GM12878 (cell line): ENCODE data around the gene ASGR2. TPM values are rescaled to one million over a fixed set of nuclear protein-coding genes. Genes with fewer than 3 reads are reported as not detected.

Experiments used
- ATAC-seq: fragments of 200-7000 bp; cut with Tn5 transposase; 3 replicates; pipeline ENCODE4 v1.9.1; 2020; ENCODE audit warnings: mild to moderate bottlenecking, moderate library complexity
- BruUV-seq: library from RNA; stranded (reverse); fragments of 400-500 nt; replicated peaks from 2 replicates; lab custom pipeline; 2021; lab: Mats Ljungman, UMichigan
- CTCF ChIA-PET: fragments of 300-600 bp; sonication (Branson Sonifier 250); formaldehyde crosslinking; extraction: SDS; loops from one replicate; lab custom pipeline; 2021; ENCODE audit warnings: inconsistent platforms; lab: Yijun Ruan, JAX
- POLR2A ChIA-PET: fragments of 350-600 bp; formaldehyde crosslinking; extraction: SDS; loops from one replicate; lab custom pipeline; 2021; ENCODE audit warnings: inconsistent platforms; lab: Charles Lee
- RAD21 ChIA-PET: fragments of 300-600 bp; sonication (Branson Sonifier 250); formaldehyde crosslinking; loops from one replicate; lab custom pipeline; 2023; ENCODE audit warnings: antibody characterized with exemption; ENCODE audit not compliant: unreplicated experiment; lab: Charles Lee
- SMC1A ChIA-PET: fragments of 300-600 bp; sonication (Branson Sonifier 250); formaldehyde crosslinking; loops from one replicate; lab custom pipeline; 2023; ENCODE audit not compliant: unreplicated experiment, uncharacterized antibody; lab: Charles Lee
- DNase-seq: peaks from one replicate; pipeline ENCODE4 v3.0.0-alpha.2; 2011; ENCODE audit warnings: low read depth, low spot score
- FAIRE-seq: peaks from 3 replicates; lab custom pipeline; 2011; peaks lifted over from hg19 to GRCh38; lab: Jason Lieb, UNC
- H2AFZ ChIP-seq: 2 replicates; pipeline ENCODE4 v1.6.0; 2011; ENCODE audit warnings: low read depth, low read length, control low read depth; ENCODE audit not compliant: control insufficient read depth
- H3K27ac ChIP-seq: 2 replicates; pipeline ENCODE4 v1.5.1; 2011; ENCODE audit warnings: control low read depth; ENCODE audit not compliant: control insufficient read depth, insufficient read depth
- H3K27me3 ChIP-seq, 2 experiments: replicated peaks in 1 of 2; 2 replicates each; pipeline versions ENCODE4 v1.6.0 to v1.6.1; 2011; ENCODE audit warnings: low read length in 1 of 2; ENCODE audit not compliant: control insufficient read depth in 2 of 2, insufficient read depth in 2 of 2
- H3K36me3 ChIP-seq, 2 experiments: 2 replicates each; pipeline ENCODE4 v1.5.1; 2011; ENCODE audit warnings: low read length in 1 of 2; ENCODE audit not compliant: control insufficient read depth in 2 of 2, insufficient read depth in 2 of 2
- H3K4me1 ChIP-seq: 2 replicates; pipeline ENCODE4 v1.6.1; 2011; ENCODE audit warnings: mild to moderate bottlenecking, low read length, moderate library complexity, mixed read lengths; ENCODE audit not compliant: control insufficient read depth, insufficient read depth
- H3K4me2 ChIP-seq: 2 replicates; pipeline ENCODE4 v1.6.0; 2011; ENCODE audit warnings: control low read depth; ENCODE audit not compliant: control insufficient read depth, insufficient read depth
- H3K4me3 ChIP-seq: fragments of 200-600 bp; sonication (generic); 2 replicates; pipeline ENCODE4 v1.5.1; 2016
- H3K79me2 ChIP-seq: 2 replicates; pipeline ENCODE4 v1.6.0; 2011; ENCODE audit warnings: low read length; ENCODE audit not compliant: control insufficient read depth, insufficient read depth
- H3K9ac ChIP-seq: 2 replicates; pipeline ENCODE4 v1.8.0; 2011; ENCODE audit warnings: low read length, control low read depth, mixed read lengths; ENCODE audit not compliant: control insufficient read depth, insufficient read depth
- H3K9me3 ChIP-seq: replicated peaks from 3 replicates; pipeline ENCODE4 v1.5.1; 2011; ENCODE audit warnings: mild to moderate bottlenecking, low read length; ENCODE audit not compliant: control insufficient read depth, insufficient read depth
- H4K20me1 ChIP-seq: 2 replicates; pipeline ENCODE4 v1.6.0; 2011; ENCODE audit not compliant: control insufficient read depth, insufficient read depth
- ATF7 ChIP-seq: fragments of 450-650 bp; IDR thresholded peaks from 2 replicates; pipeline ENCODE4 v1.6.1; 2016; ENCODE audit warnings: low read depth, mild to moderate bottlenecking
- BCL11A ChIP-seq: IDR thresholded peaks from 2 replicates; pipeline ENCODE4 v1.6.1; 2011; ENCODE audit warnings: low read depth, low read length
- DPF2 ChIP-seq: fragments of 450-650 bp; IDR thresholded peaks from 2 replicates; pipeline ENCODE4 v1.6.1; 2017; ENCODE audit warnings: mild to moderate bottlenecking
- EZH2 ChIP-seq: IDR thresholded peaks from 2 replicates; pipeline ENCODE4 v1.6.1; 2012; ENCODE audit warnings: low read depth, mild to moderate bottlenecking, control low read depth, inconsistent platforms, low read length, borderline replicate concordance; ENCODE audit not compliant: control insufficient read depth
- FOXK2 ChIP-seq: fragments of 450-650 bp; IDR thresholded peaks from 2 replicates; pipeline ENCODE4 v1.6.1; 2017; ENCODE audit warnings: mild to moderate bottlenecking, moderate library complexity
- HDGF ChIP-seq: fragments of 450-650 bp; IDR thresholded peaks from 2 replicates; pipeline ENCODE4 v1.6.1; 2016; ENCODE audit warnings: antibody characterized with exemption
- LARP7 ChIP-seq: fragments of 450-650 bp; IDR thresholded peaks from 2 replicates; pipeline ENCODE4 v1.6.1; 2017; ENCODE audit warnings: mild to moderate bottlenecking
- MTA2 ChIP-seq: fragments of 450-650 bp; IDR thresholded peaks from 2 replicates; pipeline ENCODE4 v1.6.1; 2016; ENCODE audit warnings: low read depth, mild to moderate bottlenecking, moderate library complexity
- NFIC ChIP-seq: IDR thresholded peaks from 2 replicates; pipeline ENCODE4 v1.6.1; 2012; ENCODE audit warnings: low read depth, mild to moderate bottlenecking, inconsistent platforms, low read length, moderate library complexity
- NR2F1 ChIP-seq: fragments of 450-650 bp; conservative IDR thresholded peaks from 2 replicates; pipeline ENCODE4 v1.6.1; 2017; ENCODE audit warnings: mild to moderate bottlenecking
- PAX8 ChIP-seq: fragments of 450-650 bp; IDR thresholded peaks from 2 replicates; pipeline ENCODE4 v1.6.1; 2017; ENCODE audit warnings: mild to moderate bottlenecking, moderate library complexity
- SMARCA5 ChIP-seq: fragments of 450-650 bp; IDR thresholded peaks from 2 replicates; pipeline ENCODE4 v1.6.1; 2017; ENCODE audit warnings: mild to moderate bottlenecking
- SREBF1 ChIP-seq: IDR thresholded peaks from 2 replicates; pipeline ENCODE4 v1.6.1; 2012; ENCODE audit warnings: mild to moderate bottlenecking, low read length
- TARDBP ChIP-seq: IDR thresholded peaks from 2 replicates; pipeline ENCODE4 v1.6.1; 2016; ENCODE audit warnings: borderline replicate concordance
- TCF3 ChIP-seq: IDR thresholded peaks from 2 replicates; pipeline ENCODE4 v1.6.1; 2012; ENCODE audit warnings: low read depth, mild to moderate bottlenecking, low read length, borderline replicate concordance; ENCODE audit not compliant: insufficient read depth
- ZNF622 ChIP-seq: fragments of 450-650 bp; IDR thresholded peaks from 2 replicates; pipeline ENCODE4 v1.6.1; 2017; ENCODE audit warnings: mild to moderate bottlenecking, inconsistent platforms
- WGBS: methylation state at CpG from one replicate; pipeline ENCODE4 v1.1.6; 2016; ENCODE audit warnings: low lambda C conversion rate; ENCODE audit not compliant: insufficient replicate concordance, insufficient coverage; ENCODE audit errors: missing lambda C conversion rate; 5-methylcytosine and 5-hydroxymethylcytosine counted together
- in situ Hi-C: fragments of 300-500 bp; cut with MboI; formaldehyde crosslinking; loops from 9 replicates; pipeline ENCODE4 v1.14.3; 2018; ENCODE audit warnings: mixed read lengths
- intact Hi-C: fragments of 100-400 bp; cut with micrococcal nuclease; formaldehyde crosslinking; loops from one replicate; pipeline ENCODE4 v1.14.2; 2022; ENCODE audit not compliant: unreplicated experiment
- polyA plus RNA-seq, 11 experiments: library from polyadenylated mRNA; depleted of rRNA in 4 of 11; unstranded in 6 of 11; stranded (reverse) in 5 of 11; fragments of >200 nt; fragmentation: Nextera tagmentation in 4 of 11; fragmentation: Illumina TruSeq in 1 of 11; extraction: Ambion mirVana in 4 of 11; extraction: Trizol in 1 of 11; gene quantifications; 1 replicate in 1 of 11; 2 replicates in 10 of 11; pipeline versions ENCODE4 v1.2.1 to v1.2.3, GENCODE V29; 2011 to 2016; ENCODE audit warnings: inconsistent platforms in 2 of 11, missing spikeins in 2 of 11, low read depth in 1 of 11
- total RNA-seq, 4 experiments: library from RNA; depleted of rRNA in 3 of 4; stranded (reverse); fragments of >200 nt in 3 of 4; fragmentation: Illumina TruSeq in 1 of 4; extraction: Trizol in 1 of 4; gene quantifications; 2 replicates each; pipeline versions ENCODE4 v1.2.1 to v1.2.3, GENCODE V29; 2013 to 2021
- TF ChIP-seq, protein P1 (sequence below): fragments of 450-650 bp; formaldehyde crosslinking; IDR thresholded peaks from 2 replicates; pipeline ENCODE4 v1.5.0; 2022; ENCODE audit warnings: mild to moderate bottlenecking, missing genetic modification characterization
- TF ChIP-seq, protein P2 (sequence below): IDR thresholded peaks from 2 replicates; pipeline ENCODE4 v1.6.1; 2011; ENCODE audit warnings: borderline replicate concordance, low read depth, mild to moderate bottlenecking, moderate library complexity, mixed read lengths, low read length; ENCODE audit not compliant: insufficient read depth; ENCODE audit errors: extremely low read length
- TF ChIP-seq, protein P3 (sequence below): fragments of 450-650 bp; IDR thresholded peaks from 2 replicates; pipeline ENCODE4 v1.6.1; 2017; ENCODE audit warnings: low read depth, mild to moderate bottlenecking, moderate library complexity
- TF ChIP-seq, protein P4 (sequence below): fragments of 450-650 bp; IDR thresholded peaks from 2 replicates; pipeline ENCODE4 v1.6.1; 2014; ENCODE audit warnings: mild to moderate bottlenecking

ASGR2 gene
- total and polyA plus RNA-seq, 10 of the 15 experiments (the other 5 are each of a cell fraction or from before 2014, with no cell fraction given): not detected

DNA sequence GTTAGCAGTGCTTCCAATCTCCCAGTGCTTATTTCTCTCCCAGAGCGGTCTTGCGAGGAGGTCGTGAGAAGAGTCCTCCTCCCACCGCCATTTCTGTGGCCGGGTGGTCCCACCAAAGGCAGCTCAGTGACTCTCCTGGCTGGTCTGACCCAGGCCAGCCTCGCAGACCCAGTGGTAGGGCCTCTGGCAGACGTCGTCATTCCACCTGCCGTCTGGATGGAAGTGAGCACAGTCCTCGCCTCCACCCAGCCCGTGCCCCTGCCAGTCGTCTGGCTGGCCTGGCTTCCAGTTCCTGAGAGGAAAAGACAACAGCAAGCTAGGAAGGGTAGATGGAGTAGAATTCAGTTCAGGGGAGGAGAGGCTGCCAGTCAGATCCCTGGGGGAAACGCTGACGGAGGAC, 39.7 kb downstream of the ASGR2 start:
- H3K27ac ChIP-seq: no peak overlapping the region
- no peak overlapping the region for H3K9ac ChIP-seq
- H3K4me2 ChIP-seq: no peak overlapping the region
- no peak for FAIRE-seq
- H3K4me1 ChIP-seq: no peaks in the 10 kb centered on the region
- ChIA-PET RAD21 (interaction anchor here (0.6 kb wide), 1 partner anchor 61 kb away, joined by 3 read pairs; no protein-coding TSS in a partner anchor), POLR2A (no interaction called here), SMC1A (no interaction called here), CTCF (interaction anchor here (0.6 to 1.4 kb wide), 3 partner anchors 21 to 1510 kb away, joined by 3 to 4 read pairs (median 3); no protein-coding TSS in a partner anchor)
- H3K9me3 ChIP-seq: no peaks in the 10 kb centered on the region
- no peaks in the 10 kb centered on the region for H4K20me1 ChIP-seq
- WGBS: 50% methylated on average over 14 of the region's 14 CpGs
- no peak for DNase-seq
- H2AFZ ChIP-seq: no peak overlapping the region
- H3K36me3 ChIP-seq: no peaks in the 10 kb centered on the region
- no TSS peak for BruUV-seq
- intact Hi-C loops: no loop called here
- H3K27me3 ChIP-seq: no peaks in the 10 kb centered on the region
- H3K79me2 ChIP-seq: no peaks in the 10 kb centered on the region
- no peak for ATAC-seq
- in situ Hi-C loops: no loop called here
- no peak overlapping the region for H3K4me3 ChIP-seq
- TF ChIP-seq, protein P1, sequence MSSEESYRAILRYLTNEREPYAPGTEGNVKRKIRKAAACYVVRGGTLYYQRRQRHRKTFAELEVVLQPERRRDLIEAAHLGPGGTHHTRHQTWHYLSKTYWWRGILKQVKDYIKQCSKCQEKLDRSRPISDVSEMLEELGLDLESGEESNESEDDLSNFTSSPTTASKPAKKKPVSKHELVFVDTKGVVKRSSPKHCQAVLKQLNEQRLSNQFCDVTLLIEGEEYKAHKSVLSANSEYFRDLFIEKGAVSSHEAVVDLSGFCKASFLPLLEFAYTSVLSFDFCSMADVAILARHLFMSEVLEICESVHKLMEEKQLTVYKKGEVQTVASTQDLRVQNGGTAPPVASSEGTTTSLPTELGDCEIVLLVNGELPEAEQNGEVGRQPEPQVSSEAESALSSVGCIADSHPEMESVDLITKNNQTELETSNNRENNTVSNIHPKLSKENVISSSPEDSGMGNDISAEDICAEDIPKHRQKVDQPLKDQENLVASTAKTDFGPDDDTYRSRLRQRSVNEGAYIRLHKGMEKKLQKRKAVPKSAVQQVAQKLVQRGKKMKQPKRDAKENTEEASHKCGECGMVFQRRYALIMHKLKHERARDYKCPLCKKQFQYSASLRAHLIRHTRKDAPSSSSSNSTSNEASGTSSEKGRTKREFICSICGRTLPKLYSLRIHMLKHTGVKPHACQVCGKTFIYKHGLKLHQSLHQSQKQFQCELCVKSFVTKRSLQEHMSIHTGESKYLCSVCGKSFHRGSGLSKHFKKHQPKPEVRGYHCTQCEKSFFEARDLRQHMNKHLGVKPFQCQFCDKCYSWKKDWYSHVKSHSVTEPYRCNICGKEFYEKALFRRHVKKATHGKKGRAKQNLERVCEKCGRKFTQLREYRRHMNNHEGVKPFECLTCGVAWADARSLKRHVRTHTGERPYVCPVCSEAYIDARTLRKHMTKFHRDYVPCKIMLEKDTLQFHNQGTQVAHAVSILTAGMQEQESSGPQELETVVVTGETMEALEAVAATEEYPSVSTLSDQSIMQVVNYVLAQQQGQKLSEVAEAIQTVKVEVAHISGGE (CRISPR knock-in tag): no peak
- no peak for TF ChIP-seq MTA2
- TF ChIP-seq, protein P2, sequence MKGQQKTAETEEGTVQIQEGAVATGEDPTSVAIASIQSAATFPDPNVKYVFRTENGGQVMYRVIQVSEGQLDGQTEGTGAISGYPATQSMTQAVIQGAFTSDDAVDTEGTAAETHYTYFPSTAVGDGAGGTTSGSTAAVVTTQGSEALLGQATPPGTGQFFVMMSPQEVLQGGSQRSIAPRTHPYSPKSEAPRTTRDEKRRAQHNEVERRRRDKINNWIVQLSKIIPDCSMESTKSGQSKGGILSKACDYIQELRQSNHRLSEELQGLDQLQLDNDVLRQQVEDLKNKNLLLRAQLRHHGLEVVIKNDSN: no peak
- no peak for TF ChIP-seq NFIC
- TF ChIP-seq, protein P3, sequence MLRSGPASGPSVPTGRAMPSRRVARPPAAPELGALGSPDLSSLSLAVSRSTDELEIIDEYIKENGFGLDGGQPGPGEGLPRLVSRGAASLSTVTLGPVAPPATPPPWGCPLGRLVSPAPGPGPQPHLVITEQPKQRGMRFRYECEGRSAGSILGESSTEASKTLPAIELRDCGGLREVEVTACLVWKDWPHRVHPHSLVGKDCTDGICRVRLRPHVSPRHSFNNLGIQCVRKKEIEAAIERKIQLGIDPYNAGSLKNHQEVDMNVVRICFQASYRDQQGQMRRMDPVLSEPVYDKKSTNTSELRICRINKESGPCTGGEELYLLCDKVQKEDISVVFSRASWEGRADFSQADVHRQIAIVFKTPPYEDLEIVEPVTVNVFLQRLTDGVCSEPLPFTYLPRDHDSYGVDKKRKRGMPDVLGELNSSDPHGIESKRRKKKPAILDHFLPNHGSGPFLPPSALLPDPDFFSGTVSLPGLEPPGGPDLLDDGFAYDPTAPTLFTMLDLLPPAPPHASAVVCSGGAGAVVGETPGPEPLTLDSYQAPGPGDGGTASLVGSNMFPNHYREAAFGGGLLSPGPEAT: no peak
- no peak for TF ChIP-seq DPF2
- no peak for TF ChIP-seq SREBF1
- no peak for TF ChIP-seq EZH2
- no peak for TF ChIP-seq HDGF
- TF ChIP-seq NR2F1: no peak
- no peak for TF ChIP-seq PAX8
- no peak for TF ChIP-seq BCL11A
- TF ChIP-seq LARP7: no peak
- TF ChIP-seq ZNF622: no peak
- TF ChIP-seq ATF7: no peak
- TF ChIP-seq, protein P4, sequence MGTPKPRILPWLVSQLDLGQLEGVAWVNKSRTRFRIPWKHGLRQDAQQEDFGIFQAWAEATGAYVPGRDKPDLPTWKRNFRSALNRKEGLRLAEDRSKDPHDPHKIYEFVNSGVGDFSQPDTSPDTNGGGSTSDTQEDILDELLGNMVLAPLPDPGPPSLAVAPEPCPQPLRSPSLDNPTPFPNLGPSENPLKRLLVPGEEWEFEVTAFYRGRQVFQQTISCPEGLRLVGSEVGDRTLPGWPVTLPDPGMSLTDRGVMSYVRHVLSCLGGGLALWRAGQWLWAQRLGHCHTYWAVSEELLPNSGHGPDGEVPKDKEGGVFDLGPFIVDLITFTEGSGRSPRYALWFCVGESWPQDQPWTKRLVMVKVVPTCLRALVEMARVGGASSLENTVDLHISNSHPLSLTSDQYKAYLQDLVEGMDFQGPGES: no peak
- TF ChIP-seq TCF3: no peak
- no peak for TF ChIP-seq TARDBP
- TF ChIP-seq SMARCA5: no peak
- no peak for TF ChIP-seq FOXK2
